Muscle layer of colon (tissue), 2 donors: ENCODE data around the gene DFFB.

Experiments used
- H3K27ac ChIP-seq: one replicate; pipeline ENCODE4 v1.7.0; 2013; ENCODE audit warnings: low read depth, mild to moderate bottlenecking, low read length, moderate library complexity
- H3K27me3 ChIP-seq, 2 donors: one replicate each; pipeline ENCODE4 v1.7.0; 2013; ENCODE audit warnings: low read length in 2 of 2, mild to moderate bottlenecking in 2 of 2; ENCODE audit not compliant: insufficient read depth in 2 of 2, control insufficient read depth in 1 of 2
- H3K36me3 ChIP-seq: one replicate; pipeline ENCODE4 v1.7.0; 2013; ENCODE audit warnings: mild to moderate bottlenecking, low read length; ENCODE audit not compliant: insufficient read depth
- H3K4me1 ChIP-seq: one replicate; pipeline ENCODE4 v1.7.0; 2013; ENCODE audit warnings: mild to moderate bottlenecking, low read length; ENCODE audit not compliant: insufficient read depth
- H3K4me3 ChIP-seq, 2 donors: one replicate each; pipeline ENCODE4 v1.7.0; 2013; ENCODE audit warnings: low read length in 2 of 2, low read depth in 1 of 2, mild to moderate bottlenecking in 1 of 2, moderate library complexity in 1 of 2
- H3K9ac ChIP-seq: one replicate; pipeline ENCODE4 v1.7.0; 2013; ENCODE audit warnings: low read length
- H3K9me3 ChIP-seq: one replicate; pipeline ENCODE4 v1.7.0; 2013; ENCODE audit warnings: mild to moderate bottlenecking, low read length
- donor health status: abdominal sarcoma.
- donor health status: Adenocarcinoma of cecum.

Gene DFFB

GRCh38 chr1:3819771-3820200, 37.5 kb upstream of the DFFB start:
- H3K9me3 ChIP-seq, result no peaks in the 10 kb centered on the region
- H3K36me3 ChIP-seq, result peaks cover 46% of the 10 kb centered on the region
- no peaks in the 10 kb centered on the region for H3K4me1 ChIP-seq
- no peak overlapping the region for H3K27ac ChIP-seq
- no peaks in the 10 kb centered on the region for H3K27me3 ChIP-seq
- H3K9ac ChIP-seq, result no peak overlapping the region
- H3K4me3 ChIP-seq, result no peak overlapping the region

- H3K9ac ChIP-seq, result no peak overlapping the region
- H3K36me3 ChIP-seq, result peaks cover 43% of the 10 kb centered on the region
- no peak overlapping the region for H3K4me3 ChIP-seq
- H3K27ac ChIP-seq, result no peak overlapping the region
- H3K27me3 ChIP-seq, result no peaks in the 10 kb centered on the region
- H3K4me1 ChIP-seq, result no peaks in the 10 kb centered on the region
- H3K9me3 ChIP-seq, result no peaks in the 10 kb centered on the region
Measured at GRCh38 chr1:3820316-3820715, 37.0 kb upstream of the DFFB start.

- no peaks in the 10 kb centered on the region for H3K9me3 ChIP-seq
- H3K4me3 ChIP-seq, result no peak overlapping the region
- H3K36me3 ChIP-seq, result peaks cover 43% of the 10 kb centered on the region
- H3K4me1 ChIP-seq, result no peaks in the 10 kb centered on the region
- no peaks in the 10 kb centered on the region for H3K27me3 ChIP-seq
- H3K9ac ChIP-seq, result no peak overlapping the region
- no peak overlapping the region for H3K27ac ChIP-seq
Measured at GRCh38 chr1:3821004-3821403, 36.3 kb upstream of the DFFB start.

GRCh38 chr1:3821447-3821846, 35.8 kb upstream of the DFFB start:
- H3K36me3 ChIP-seq, result peaks cover 44% of the 10 kb centered on the region
- no peaks in the 10 kb centered on the region for H3K9me3 ChIP-seq
- H3K27ac ChIP-seq, result no peak overlapping the region
- no peak overlapping the region for H3K9ac ChIP-seq
- no peaks in the 10 kb centered on the region for H3K27me3 ChIP-seq
- H3K4me3 ChIP-seq, result no peak overlapping the region
- no peaks in the 10 kb centered on the region for H3K4me1 ChIP-seq

GRCh38 chr1:3821908-3822307, 35.4 kb upstream of the DFFB start:
- Histone ChIP-seq H3K36me3 (peaks cover 49% of the 10 kb centered on the region), H3K27ac (no peak overlapping the region), H3K9me3 (no peaks in the 10 kb centered on the region), H3K4me1 (no peaks in the 10 kb centered on the region), H3K9ac (no peak overlapping the region), H3K27me3 (no peaks in the 10 kb centered on the region), H3K4me3 (no peak overlapping the region)

- no peaks in the 10 kb centered on the region for H3K27me3 ChIP-seq
- no peak overlapping the region for H3K4me3 ChIP-seq
- peaks cover 49% of the 10 kb centered on the region for H3K36me3 ChIP-seq
- no peak overlapping the region for H3K9ac ChIP-seq
- no peaks in the 10 kb centered on the region for H3K9me3 ChIP-seq
- H3K27ac ChIP-seq, result no peak overlapping the region
- H3K4me1 ChIP-seq, result no peaks in the 10 kb centered on the region
Measured at GRCh38 chr1:3822421-3822820, 34.9 kb upstream of the DFFB start.

GRCh38 chr1:3824650-3825049, 32.6 kb upstream of the DFFB start:
- Histone ChIP-seq H3K27ac (no peak overlapping the region), H3K4me3 (no peak overlapping the region), H3K36me3 (peaks cover 53% of the 10 kb centered on the region), H3K27me3 (no peaks in the 10 kb centered on the region), H3K4me1 (no peaks in the 10 kb centered on the region), H3K9me3 (no peaks in the 10 kb centered on the region), H3K9ac (no peak overlapping the region)

- peaks cover 57% of the 10 kb centered on the region for H3K36me3 ChIP-seq
- H3K9me3 ChIP-seq, result no peaks in the 10 kb centered on the region
- no peak overlapping the region for H3K27ac ChIP-seq
- H3K27me3 ChIP-seq, result no peaks in the 10 kb centered on the region
- H3K4me3 ChIP-seq, result no peak overlapping the region
- no peak overlapping the region for H3K9ac ChIP-seq
- H3K4me1 ChIP-seq, result no peaks in the 10 kb centered on the region
Measured at GRCh38 chr1:3825356-3825755, 31.9 kb upstream of the DFFB start.

- peaks cover 45% of the 10 kb centered on the region for H3K36me3 ChIP-seq
Measured at GRCh38 chr1:3827813-3828307, 29.4 kb upstream of the DFFB start.

GRCh38 chr1:3828391-3828790, 28.9 kb upstream of the DFFB start:
- peaks cover 40% of the 10 kb centered on the region for H3K36me3 ChIP-seq
- H3K4me1 ChIP-seq, result no peaks in the 10 kb centered on the region
- H3K27ac ChIP-seq, result no peak overlapping the region
- no peak overlapping the region for H3K9ac ChIP-seq
- H3K9me3 ChIP-seq, result no peaks in the 10 kb centered on the region
- H3K27me3 ChIP-seq, result no peaks in the 10 kb centered on the region
- no peak overlapping the region for H3K4me3 ChIP-seq

More at GRCh38 chr1:3827813-3828307, 29.4 kb upstream of the DFFB start:
- Histone ChIP-seq H3K27me3 (no peaks in the 10 kb centered on the region), H3K4me3 (no peak overlapping the region), H3K9ac (no peak overlapping the region), H3K27ac (no peak overlapping the region), H3K9me3 (no peaks in the 10 kb centered on the region), H3K4me1 (no peaks in the 10 kb centered on the region)

- H3K4me1 ChIP-seq, result no peaks in the 10 kb centered on the region
- H3K27ac ChIP-seq, result no peak overlapping the region
- no peaks in the 10 kb centered on the region for H3K9me3 ChIP-seq
- no peak overlapping the region for H3K4me3 ChIP-seq
- peaks cover 34% of the 10 kb centered on the region for H3K36me3 ChIP-seq
- no peaks in the 10 kb centered on the region for H3K27me3 ChIP-seq
- no peak overlapping the region for H3K9ac ChIP-seq
Measured at GRCh38 chr1:3831689-3832088, 25.6 kb upstream of the DFFB start.

- Histone ChIP-seq H3K9ac (no peak overlapping the region), H3K27ac (no peak overlapping the region), H3K4me3 (no peak overlapping the region), H3K4me1 (no peaks in the 10 kb centered on the region), H3K9me3 (peaks cover 8% of the 10 kb centered on the region), H3K36me3 (peaks cover 56% of the 10 kb centered on the region), H3K27me3 (no peaks in the 10 kb centered on the region)
Measured at GRCh38 chr1:3834701-3835100, 22.6 kb upstream of the DFFB start.
